Left renal cortex interstitium (tissue), 4 donors: ENCODE results near the gene PABPC3. TPM values are rescaled to one million over a fixed set of nuclear protein-coding genes. Genes with fewer than 3 reads are reported as not detected.

Experiments
- DNase-seq, 4 donors: peaks; one replicate each; pipeline ENCODE4 v3.0.0-alpha.2; 2013; ENCODE audit warnings: low read depth in 4 of 4, low spot score in 2 of 4, missing footprints in 1 of 4
- polyA plus RNA-seq, 4 donors: library from polyadenylated mRNA; unstranded; fragments of 120-200 nt; gene quantifications; one replicate each; pipeline ENCODE4 v1.2.1, GENCODE V29; 2013; ENCODE audit not compliant: insufficient read length in 4 of 4

Gene PABPC3
- polyA plus RNA-seq, 4 donors, result 0.56 to 1.6 (median 1.3) TPM

DNA sequence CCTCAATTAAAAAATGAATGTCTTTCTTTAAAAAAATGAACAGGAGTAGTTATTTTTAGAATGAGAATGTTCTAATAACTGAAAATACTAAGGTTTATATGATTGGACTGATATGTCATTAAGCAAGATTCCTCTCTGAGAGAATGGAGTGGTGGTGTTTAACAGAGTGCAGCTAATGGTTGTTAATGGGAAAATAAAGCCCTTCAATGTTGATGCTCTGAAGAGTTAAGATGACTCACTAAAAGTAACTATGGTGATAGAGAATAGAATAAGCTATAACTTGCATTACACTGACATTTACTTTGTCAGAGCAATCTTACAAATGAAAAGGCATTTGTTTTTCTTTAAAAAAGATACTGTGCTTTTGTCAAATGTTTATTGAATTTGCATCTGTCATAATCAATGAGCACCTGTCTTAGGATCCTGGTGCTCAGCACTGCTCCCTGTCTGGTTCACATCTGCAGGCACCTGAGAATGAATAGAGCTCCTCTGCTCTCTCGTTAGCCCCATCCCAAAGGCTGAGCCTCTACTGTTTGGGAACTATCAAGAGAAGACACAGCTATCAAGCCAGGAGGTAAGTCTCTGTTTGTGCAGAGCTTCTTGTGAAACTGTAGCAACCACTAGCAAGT lies 15.1 kb downstream of the PABPC3 start:
- no peak for DNase-seq

DNA sequence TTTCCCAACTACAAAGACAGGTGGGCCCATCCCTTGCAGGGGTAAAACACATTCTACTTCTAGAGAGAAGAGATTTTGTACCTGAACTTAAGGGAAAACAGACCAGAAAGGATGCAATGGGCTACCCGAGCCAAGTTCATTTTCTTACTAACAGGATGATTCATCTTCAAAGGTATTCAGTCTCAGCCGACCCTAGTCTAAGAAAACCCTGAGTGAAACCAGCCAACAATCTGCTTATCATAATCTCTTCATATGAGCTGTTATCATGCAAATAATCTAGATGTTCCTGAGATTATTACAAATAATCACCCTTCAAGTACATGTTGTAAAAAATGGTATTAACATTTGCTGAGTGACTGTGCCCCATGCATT lies 15.6 kb downstream of the PABPC3 start:
- no peak for DNase-seq

DNA sequence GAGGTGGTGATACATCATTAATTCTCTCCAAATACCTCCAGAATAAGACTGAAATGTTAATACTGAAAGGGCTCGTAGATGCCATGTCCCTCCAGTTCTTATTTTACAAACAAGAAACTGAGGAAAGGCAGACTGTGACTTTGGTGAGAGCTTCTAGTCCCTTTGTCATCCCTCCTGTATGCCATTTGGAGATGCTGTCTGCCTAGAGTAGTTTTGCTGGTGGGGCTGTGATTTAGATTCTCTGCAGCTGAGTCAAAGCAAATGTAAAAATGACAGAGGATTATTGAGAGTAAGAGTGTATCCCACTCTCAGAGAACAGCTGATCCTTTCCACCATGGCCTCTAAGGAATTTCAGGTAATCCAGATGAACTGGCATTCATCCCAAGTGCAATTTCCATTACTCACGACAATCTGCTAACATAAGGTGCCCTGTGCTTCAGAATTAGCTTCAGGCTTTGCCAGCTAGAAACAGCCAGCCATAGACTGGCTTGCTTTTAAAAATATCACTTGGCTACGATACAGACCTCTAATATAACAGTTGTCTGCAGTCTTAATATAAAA lies 16.8 kb downstream of the PABPC3 start:
- no peak for DNase-seq

DNA sequence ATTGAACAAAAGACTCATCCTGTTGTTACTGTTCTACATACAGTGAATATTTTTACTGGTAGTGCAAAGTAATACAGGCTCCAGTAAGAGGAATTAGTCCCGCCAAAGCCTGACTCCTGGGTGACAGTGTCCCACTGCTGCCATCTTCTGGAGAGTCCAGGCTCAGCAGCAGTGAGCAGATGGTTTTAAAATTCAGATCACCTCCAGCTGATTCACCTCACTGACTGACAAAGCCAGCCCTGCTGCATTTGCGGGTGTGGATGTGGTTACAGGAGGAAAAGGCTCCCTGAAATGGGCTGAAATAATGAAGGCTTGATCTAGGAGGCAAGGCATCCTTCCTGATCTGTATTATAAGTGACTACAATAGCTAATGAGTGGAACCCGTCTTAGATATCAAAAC lies 18.3 kb downstream of the PABPC3 start:
- DNase-seq, result peak; percentile 44 to 79 (median 55)

DNA sequence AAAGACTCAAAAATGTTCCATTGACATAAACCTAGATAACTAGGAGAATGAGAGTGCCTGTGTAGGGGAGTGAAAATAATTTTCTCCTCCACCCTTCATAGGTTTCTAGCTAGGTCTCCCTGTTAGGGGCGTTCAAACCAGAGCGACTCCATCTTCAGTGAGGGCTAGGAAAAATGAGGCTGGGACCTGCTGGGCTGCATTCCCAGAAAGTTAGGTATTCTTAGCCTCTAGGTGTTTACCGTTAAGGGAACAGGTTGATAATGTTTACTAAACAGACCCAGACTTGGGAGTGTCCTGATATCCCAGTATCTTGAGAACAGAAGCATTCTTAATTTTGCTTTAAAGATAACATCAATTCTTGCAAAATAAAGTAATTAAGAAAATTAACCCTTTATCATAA lies 20.1 kb downstream of the PABPC3 start:
- DNase-seq, result no peak

DNA sequence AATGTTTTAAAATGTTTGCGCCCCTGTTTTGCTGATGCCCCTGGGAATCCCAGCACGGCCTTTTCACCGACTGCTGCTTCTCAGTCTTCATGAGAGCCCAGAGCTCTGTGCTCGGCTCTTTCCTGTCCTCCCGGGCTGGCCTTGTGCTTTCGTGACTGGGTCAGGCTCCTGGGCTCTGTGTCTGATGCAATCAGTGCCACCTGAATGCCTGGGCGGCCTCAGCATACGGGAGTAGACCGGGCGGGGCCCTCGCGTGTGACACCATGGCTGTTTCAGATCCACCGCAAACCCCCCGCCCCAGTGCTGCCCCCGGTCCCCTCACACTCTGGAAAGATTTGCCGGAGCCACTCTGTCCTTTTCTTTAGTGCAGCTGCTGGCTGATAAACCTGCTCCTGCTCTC lies 21.4 kb downstream of the PABPC3 start:
- DNase-seq, result no peak

DNA sequence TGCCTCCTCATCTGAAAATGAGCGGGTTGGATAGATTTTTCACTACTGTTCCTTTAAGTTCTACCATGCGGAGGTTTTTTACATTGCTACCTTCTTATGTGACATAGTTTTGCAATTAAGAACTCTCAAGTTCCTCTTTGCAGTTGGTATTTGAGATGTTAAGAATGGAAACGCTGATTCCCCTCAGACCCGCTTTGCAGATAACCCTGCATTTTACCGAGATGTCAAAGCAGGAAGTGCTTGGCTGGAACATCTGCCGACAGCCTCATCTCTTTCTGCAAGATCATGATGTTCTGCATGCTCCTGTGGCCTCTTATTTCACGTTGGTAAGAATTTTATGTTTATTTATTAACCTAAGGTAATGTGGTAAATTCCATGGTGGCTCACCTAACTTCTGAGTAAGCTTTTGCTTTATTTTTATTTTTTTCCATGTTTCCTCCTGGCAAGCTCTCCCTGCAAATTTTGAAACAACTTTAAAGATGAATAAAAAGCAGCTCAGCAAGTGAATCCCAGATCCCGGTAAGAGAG lies 22.5 kb downstream of the PABPC3 start:
- DNase-seq, result no peak

DNA sequence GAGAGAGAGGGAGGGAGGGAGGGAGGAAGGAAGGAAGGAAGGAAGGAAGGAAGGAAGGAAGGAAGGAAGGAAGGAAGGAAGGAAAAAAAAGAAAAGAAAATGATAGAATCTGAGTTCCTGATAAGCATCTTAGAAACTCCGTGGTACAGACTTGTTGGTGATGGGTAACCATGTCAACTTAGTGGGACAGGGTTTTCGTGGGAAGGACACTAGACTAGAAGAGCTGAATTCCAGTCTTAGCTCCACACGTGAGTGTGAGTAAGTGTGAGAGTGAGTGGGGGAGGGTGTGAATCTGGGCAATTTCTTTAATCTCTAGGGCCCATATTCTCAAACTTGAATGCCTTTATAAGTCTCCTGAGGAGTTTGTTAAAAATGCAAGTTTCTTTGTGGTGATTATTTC lies 35.0 kb downstream of the PABPC3 start:
- no peak for DNase-seq

DNA sequence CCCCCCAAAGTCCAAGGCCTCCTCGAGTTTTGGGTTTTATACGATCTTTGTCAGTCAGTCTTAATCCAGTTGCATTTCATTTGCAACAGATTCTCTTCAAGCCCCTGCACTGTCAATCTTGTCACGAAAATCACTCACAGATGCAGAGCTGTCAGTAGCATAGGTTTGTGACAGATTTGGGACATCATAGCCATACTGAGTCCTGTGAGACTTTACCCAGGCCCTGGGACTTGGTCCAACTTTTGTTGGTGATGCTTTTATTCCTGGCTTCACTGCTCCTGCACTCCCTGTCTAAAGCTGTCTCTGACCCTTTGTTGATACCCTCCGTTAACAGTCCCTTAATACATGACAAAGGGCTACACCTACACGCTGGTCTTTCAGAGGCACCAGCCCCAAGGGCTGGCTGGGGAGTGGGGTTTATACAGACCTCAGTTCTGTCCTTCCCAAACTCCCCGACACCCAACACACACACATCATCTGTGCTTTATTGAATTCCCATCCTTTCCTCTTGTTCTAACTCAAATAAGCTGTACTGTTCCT lies 36.0 kb downstream of the PABPC3 start:
- no peak for DNase-seq

DNA sequence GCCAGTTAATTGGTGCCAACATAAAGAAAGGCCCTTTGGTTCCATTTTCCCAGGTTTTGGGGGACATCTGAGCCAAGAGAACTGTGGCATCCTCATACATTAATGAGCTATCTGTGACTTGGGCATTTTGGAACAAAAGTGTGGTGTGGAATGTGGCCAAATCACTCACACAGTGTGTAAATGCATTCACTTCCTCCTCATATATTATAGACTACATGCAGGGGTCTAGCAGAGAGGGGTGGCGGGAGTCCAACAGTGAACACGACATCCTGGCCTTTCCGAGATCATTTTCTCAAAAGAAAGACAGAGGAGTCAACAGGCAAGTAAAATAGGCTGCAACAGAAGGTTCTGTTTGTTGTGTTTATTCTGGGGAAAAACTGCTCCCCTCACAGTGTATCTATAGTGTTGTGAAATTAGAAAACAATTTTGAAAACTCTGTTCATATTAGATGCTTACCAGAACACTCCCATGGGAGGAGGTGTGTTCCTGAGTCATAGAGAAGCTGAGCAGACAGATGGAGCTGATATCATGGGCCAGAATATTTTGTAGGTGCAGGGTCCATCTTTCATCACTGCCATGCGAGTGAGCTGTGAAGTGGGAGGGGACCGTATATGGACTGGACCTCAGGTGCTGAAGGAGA lies 36.9 kb downstream of the PABPC3 start:
- DNase-seq, result no peak

DNA sequence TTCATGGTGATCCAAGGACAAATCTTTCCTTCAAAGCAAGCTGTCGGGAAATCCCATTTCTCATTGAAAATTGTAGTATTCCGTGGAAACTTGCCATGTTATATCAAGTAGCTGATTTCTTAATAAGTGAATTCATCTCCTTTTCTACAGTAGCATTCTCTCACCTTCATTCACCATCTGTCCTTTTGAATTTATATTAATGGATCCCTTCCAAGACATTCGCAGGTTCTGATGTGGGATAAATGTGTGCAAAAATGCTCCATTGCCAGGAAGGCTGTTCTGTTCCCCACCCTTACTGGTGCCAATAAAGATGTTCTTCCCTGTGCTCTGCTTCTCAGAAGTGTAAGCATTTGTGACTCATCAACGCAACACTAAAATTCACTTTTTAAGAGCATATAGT lies 40.0 kb downstream of the PABPC3 start:
- DNase-seq, result no peak

DNA sequence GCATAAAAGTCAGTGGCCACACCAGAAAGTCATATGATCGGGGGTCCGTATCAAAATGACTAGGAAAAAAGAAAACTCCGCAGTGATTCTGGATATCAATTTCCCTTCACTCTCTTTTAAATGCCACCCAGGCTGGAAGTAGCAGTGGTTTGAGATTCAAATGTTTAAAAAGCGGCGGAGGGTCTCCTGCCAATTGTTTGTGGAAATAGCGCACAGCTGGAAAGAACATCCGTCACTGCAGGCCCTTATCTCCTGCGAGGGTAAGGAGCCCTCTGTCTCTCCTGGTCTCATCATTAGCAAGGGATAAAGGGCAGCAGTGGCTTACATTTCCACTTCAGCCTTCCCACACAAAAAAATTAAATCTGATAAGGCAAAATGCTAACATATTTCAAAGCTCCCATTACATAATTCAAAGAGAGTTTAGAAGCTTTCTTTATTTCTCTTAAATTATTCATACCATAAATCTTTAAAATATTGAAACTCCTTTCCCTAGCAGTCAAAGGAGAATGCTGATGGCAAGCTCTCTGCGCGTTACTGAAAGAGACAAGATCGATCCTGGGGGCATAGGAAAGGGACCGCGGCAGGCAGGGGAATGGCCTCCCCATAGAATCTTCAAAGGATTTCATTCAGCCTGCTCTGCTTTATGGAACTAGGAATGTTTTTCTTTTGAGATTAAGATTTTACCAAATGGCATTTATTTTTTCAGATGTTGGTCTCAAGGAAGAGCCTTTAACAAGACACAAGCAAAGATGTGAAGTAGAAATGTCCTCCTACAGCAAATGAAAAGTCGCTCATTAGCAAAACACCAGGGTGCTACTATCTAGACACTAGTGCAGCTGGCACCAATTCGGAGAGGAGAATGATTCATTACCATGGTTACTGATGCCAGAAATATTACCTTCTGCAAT lies 41.2 kb downstream of the PABPC3 start:
- no peak for DNase-seq

DNA sequence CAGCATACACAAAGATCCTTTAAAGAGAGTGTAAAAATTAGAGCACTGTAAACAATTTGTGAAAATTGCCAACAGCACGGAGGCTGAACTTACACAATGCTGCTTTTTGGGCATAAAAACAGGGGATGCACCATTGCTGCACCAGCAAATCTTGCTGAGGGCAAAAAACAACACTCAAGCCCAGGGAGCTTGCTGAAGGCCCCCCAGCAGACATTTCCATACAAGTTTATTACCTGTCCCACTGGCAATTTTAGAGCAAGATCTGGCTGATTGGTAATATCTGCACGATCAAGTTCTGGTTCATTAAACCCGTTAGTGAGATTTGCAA lies 41.8 kb downstream of the PABPC3 start:
- no peak for DNase-seq

DNA sequence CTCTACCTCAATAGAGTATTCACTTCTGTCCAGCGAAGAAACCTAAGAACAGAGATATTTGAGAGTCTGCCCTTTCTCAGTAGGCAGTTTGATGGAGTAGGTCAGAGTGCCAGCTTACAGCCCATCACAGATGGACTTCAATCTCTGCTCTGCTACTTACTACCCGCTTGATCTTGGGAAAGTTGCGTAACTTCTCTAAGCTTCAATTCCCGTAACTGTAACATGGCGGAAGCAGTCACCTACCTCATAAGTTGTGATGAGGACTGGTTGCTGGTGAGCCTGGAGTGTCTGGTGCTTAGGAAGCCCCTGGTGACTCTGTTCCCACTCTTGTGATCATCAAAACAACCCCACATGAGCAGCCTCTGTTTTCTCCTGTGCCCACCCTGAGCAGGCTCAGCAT lies 45.1 kb downstream of the PABPC3 start:
- no peak for DNase-seq

DNA sequence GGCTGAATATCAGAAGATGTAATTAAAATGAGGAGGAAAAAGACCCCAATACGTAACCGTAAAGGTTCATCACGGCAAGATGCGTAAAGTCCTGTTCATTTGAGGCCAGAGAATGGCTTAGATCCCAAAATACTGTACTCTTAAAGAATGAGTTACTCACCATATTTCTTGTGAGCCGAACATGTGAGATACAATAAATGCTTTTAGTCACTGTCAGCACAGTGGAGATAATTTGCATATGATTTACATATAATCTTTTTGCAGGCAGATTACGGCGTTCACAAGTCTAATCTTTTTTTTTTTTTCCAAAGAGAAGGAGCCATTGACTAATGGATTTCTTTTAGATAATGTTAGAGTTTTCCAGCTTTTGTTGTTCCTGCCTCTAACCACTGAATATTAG lies 47.8 kb downstream of the PABPC3 start:
- no peak for DNase-seq

DNA sequence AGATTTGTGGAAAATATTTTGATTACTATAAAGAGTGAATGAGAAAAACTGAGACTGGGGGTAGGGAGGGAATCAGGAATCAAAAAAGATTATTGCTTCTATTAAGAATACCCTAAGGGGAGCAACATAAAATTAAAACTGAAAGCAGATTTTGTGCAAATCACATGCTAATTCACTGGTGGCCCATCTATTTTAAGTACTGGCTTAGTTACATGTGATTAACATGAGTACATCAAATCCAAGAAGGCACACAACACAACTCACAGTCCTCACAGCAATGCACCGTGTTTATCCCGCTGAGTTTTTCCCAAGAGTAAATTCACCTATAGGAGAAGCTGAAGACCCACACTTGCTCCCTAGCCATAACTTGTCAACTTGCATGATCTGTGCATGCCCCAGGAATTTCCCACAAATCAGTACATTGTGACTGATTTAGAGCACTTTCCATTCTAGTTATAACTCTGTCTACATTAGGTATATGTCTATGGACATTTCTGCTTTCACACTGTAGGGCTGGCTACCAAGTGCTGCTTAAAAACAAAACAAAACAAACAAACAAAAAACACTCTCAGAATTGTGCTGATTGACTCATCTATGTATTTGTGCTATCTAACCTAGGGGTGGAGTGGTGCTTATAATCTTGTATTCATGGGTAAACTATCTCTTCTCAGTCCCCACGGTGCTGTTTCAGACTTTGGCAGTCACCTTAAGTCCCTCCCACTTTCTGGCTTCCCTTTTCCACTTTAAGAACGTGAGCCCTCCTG lies 51.9 kb downstream of the PABPC3 start:
- no peak for DNase-seq

DNA sequence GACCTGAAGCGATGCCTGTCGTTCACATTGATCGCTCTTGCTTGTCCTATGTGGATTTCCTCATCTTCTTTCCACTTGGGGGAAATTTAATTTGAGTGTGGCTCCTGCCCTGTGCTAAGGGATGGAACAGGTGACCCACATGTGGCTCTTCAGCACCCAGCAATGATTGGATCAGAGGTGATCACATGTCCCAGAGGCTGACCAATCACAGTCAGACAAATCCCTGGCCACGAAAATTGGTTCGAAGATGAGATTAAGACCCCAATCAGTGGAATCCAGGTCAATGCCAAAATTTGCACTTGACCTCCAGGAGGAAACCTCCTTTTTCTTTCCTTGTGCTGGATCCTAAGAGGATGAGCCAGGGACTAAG lies 52.5 kb downstream of the PABPC3 start:
- DNase-seq, result no peak
